Measurements from ENCODE around the gene EXT2.

DNA sequence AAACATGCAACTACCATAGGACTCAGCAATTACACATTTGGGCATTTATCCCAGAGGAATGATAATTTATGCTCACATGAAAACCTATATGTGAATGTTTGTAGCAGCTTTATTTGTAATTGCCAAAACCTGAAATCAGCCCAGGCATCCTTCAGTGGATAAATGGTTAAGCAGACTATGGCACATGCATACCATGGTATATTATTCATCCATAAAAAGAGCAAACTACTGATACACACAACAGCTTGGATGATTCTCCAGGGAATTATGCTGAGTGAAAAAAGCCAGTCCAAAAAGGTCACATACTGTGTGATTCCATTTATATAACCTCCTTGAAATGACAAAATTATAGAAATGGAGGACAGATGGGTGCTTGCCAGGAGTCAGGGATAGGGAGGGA, 127.8 kb downstream of the EXT2 start:
- no peak for TF ChIP-seq CTCF (IDR thresholded peaks at IDR 0.05; ENCODE audit: low read depth, low read length)
- TF ChIP-seq EZH2phosphoT487 (IDR thresholded peaks at IDR 0.05; ENCODE audit: low read depth), result no peak

Data from OCI-LY3 (cell line).